ENCODE results near the gene HBD. TPM values are rescaled to one million over a fixed set of nuclear protein-coding genes. Genes with fewer than 3 reads are reported as not detected.

The HBD gene
- total RNA-seq, 1 experiment from 2014 or later, result not detected

DNA sequence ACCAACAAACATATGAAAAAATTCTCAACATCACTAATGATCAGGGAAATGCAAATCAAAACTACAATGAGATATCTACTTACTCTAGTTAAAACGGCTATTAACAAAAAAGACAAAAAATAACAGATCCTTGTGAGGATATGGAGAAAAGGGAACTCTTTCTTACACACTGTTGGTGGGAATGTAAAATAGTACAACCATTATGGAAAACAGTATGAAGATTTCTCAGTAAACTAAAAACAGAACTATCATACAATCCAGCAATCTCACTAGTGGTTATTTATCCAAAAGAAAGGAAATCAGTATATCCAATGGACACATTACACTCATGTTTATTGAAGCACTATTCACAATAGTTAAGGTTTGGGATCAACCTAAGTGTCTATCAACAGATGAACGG, 31.5 kb upstream of the HBD start:
- TF ChIP-seq POLR2AphosphoS5 (IDR thresholded peaks at IDR 0.05; ENCODE audit: low read depth, low read length) (no peak), SIN3A (IDR thresholded peaks at IDR 0.05; ENCODE audit: borderline replicate concordance, insufficient read depth, low read depth, low read length) (no peak), TCF7L2 (IDR thresholded peaks at IDR 0.05; ENCODE audit: low read depth, low read length) (no peak)
- TF ChIP-seq, protein P1, sequence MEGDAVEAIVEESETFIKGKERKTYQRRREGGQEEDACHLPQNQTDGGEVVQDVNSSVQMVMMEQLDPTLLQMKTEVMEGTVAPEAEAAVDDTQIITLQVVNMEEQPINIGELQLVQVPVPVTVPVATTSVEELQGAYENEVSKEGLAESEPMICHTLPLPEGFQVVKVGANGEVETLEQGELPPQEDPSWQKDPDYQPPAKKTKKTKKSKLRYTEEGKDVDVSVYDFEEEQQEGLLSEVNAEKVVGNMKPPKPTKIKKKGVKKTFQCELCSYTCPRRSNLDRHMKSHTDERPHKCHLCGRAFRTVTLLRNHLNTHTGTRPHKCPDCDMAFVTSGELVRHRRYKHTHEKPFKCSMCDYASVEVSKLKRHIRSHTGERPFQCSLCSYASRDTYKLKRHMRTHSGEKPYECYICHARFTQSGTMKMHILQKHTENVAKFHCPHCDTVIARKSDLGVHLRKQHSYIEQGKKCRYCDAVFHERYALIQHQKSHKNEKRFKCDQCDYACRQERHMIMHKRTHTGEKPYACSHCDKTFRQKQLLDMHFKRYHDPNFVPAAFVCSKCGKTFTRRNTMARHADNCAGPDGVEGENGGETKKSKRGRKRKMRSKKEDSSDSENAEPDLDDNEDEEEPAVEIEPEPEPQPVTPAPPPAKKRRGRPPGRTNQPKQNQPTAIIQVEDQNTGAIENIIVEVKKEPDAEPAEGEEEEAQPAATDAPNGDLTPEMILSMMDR (IDR thresholded peaks at IDR 0.05), result no peak
- TF ChIP-seq, protein P2, sequence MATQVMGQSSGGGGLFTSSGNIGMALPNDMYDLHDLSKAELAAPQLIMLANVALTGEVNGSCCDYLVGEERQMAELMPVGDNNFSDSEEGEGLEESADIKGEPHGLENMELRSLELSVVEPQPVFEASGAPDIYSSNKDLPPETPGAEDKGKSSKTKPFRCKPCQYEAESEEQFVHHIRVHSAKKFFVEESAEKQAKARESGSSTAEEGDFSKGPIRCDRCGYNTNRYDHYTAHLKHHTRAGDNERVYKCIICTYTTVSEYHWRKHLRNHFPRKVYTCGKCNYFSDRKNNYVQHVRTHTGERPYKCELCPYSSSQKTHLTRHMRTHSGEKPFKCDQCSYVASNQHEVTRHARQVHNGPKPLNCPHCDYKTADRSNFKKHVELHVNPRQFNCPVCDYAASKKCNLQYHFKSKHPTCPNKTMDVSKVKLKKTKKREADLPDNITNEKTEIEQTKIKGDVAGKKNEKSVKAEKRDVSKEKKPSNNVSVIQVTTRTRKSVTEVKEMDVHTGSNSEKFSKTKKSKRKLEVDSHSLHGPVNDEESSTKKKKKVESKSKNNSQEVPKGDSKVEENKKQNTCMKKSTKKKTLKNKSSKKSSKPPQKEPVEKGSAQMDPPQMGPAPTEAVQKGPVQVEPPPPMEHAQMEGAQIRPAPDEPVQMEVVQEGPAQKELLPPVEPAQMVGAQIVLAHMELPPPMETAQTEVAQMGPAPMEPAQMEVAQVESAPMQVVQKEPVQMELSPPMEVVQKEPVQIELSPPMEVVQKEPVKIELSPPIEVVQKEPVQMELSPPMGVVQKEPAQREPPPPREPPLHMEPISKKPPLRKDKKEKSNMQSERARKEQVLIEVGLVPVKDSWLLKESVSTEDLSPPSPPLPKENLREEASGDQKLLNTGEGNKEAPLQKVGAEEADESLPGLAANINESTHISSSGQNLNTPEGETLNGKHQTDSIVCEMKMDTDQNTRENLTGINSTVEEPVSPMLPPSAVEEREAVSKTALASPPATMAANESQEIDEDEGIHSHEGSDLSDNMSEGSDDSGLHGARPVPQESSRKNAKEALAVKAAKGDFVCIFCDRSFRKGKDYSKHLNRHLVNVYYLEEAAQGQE (IDR thresholded peaks at IDR 0.05; ENCODE audit: insufficient read depth in 1 of 2, low read depth in 2 of 2, low read length in 1 of 2), result no peak
- no peaks in the 10 kb centered on the region for H3K9me3 ChIP-seq (ENCODE audit: control insufficient read depth, insufficient read depth, low read depth, low read length)
- intact Hi-C loops (cut with micrococcal nuclease; ENCODE audit: unreplicated experiment) (no loop called here), in situ Hi-C loops (cut with HindIII; ENCODE audit: low pct_unique_long_range_greater_than_20kb, low sequenced_read_pairs) (no loop called here)
- no TSS peak for BruUV-seq (replicated peaks)
- no peaks in the 10 kb centered on the region for H3K36me3 ChIP-seq (ENCODE audit: control insufficient read depth, insufficient read depth, low read length)
- DNase-seq (ENCODE audit: low read depth, low spot score), result no peak
- ChIA-PET POLR2A (no interaction called here), CTCF (no interaction called here)
- no peak for ATAC-seq
- no peak overlapping the region for H3K27ac ChIP-seq (ENCODE audit: low read length)
- H3K4me3 ChIP-seq (ENCODE audit: low read depth in 2 of 2, low read length in 2 of 2), result no peak overlapping the region
- no peaks in the 10 kb centered on the region for H3K4me1 ChIP-seq (ENCODE audit: control insufficient read depth, insufficient read depth, low read length)
- H3K27me3 ChIP-seq (ENCODE audit: control insufficient read depth, insufficient read depth, low read length), result no peaks in the 10 kb centered on the region; the same call in 1 of the 2 replicates

DNA sequence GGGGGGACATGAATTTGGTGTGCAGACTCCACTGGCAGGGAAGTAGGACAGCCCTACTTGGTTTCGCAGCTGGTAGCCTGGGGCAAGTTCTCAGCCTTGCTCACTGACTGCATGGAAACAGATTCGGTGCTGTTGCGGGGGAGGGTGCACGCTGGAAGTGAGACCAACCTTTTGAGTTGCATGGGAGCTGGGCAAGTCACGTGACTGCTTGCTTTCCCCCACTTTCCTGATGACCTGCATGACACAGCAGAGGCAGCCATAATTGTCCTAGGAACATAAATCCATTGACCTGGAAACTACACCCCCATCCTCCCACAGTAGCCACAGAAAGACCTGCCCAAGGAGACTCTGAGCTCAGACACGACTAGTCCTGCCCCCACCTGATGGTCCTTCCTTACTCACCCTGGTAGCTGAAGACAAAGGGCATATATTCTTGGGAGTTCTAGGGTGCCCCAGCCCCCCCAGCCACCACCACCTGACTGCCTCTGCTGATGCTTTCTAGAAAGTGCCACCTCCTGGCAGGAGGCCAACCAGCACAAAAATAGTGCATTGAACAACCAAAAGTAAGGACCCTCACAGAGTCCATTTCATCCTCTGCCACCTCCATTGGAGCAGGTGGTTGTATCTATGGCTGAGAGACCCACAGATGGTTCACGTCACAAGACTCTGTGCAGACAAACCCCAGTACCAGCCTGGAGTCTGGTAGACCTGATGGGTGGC, 24.4 kb upstream of the HBD start:
- ATAC-seq (no peak), DNase-seq (ENCODE audit: low read depth, low spot score) (no peak)

More for the DNA sequence above, 24.4 kb upstream of the HBD start:
- Histone ChIP-seq H3K27me3 (ENCODE audit: control insufficient read depth, insufficient read depth, low read length) (no peaks in the 10 kb centered on the region), H3K4me3 (ENCODE audit: low read depth in 2 of 2, low read length in 2 of 2) (no peak overlapping the region), H3K36me3 (ENCODE audit: control insufficient read depth, insufficient read depth, low read length) (no peaks in the 10 kb centered on the region), H3K27ac (ENCODE audit: low read length) (no peak overlapping the region), H3K9me3 (ENCODE audit: control insufficient read depth, insufficient read depth, low read depth, low read length) (no peaks in the 10 kb centered on the region), H3K4me1 (ENCODE audit: control insufficient read depth, insufficient read depth, low read length) (no peaks in the 10 kb centered on the region)
- in situ Hi-C loops (cut with HindIII; ENCODE audit: low pct_unique_long_range_greater_than_20kb, low sequenced_read_pairs) (no loop called here), intact Hi-C loops (cut with micrococcal nuclease; ENCODE audit: unreplicated experiment) (no loop called here)
- ChIA-PET POLR2A (no interaction called here), CTCF (no interaction called here)
- TF ChIP-seq POLR2AphosphoS5 (IDR thresholded peaks at IDR 0.05; ENCODE audit: low read depth, low read length), result no peak
- TF ChIP-seq, protein P1 (IDR thresholded peaks at IDR 0.05), result no peak
- TF ChIP-seq TCF7L2 (IDR thresholded peaks at IDR 0.05; ENCODE audit: low read depth, low read length), result no peak
- no peak for TF ChIP-seq SIN3A (IDR thresholded peaks at IDR 0.05; ENCODE audit: borderline replicate concordance, insufficient read depth, low read depth, low read length)
- TF ChIP-seq, protein P2 (IDR thresholded peaks at IDR 0.05; ENCODE audit: insufficient read depth in 1 of 2, low read depth in 2 of 2, low read length in 1 of 2), result no peak
- BruUV-seq (replicated peaks), result no TSS peak
